Colon (tissue), 2 donors: ENCODE data around the gene STAM.
A peak's percentile ranks its signal among the peaks of the same experiment; 100 is the strongest.
"Not testable (repeated sequence)": the region's sequence is repeated elsewhere in the genome, so short reads cannot be mapped to it uniquely, and the experiment has no call there.

Source experiments
- FAIRE-seq: peaks from 2 replicates; lab custom pipeline; 2012; peaks lifted over from hg19 to GRCh38; lab: Jason Lieb, UNC
- donor health status: control.
- donor health status: control.

Gene STAM

DNA sequence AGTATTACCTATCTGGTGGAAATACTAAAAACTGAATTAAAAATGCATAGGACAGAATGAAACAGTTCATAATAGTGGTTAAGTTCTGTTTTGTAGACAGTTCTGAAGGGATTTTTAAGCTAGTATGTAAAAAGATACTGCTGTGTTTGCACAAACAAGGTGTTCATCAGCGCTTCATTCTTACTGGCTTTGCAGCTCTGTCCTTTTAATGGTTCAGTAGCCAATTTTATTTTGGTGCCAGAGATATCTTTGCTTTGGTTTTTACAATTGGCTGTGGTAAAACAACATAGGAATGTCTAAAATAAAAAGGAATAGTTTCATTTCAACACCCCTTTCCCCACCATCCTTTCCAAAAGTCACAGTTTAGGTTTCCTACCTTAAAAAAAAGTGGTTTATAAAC, 33.0 kb downstream of the STAM start:
- no peak for FAIRE-seq

DNA sequence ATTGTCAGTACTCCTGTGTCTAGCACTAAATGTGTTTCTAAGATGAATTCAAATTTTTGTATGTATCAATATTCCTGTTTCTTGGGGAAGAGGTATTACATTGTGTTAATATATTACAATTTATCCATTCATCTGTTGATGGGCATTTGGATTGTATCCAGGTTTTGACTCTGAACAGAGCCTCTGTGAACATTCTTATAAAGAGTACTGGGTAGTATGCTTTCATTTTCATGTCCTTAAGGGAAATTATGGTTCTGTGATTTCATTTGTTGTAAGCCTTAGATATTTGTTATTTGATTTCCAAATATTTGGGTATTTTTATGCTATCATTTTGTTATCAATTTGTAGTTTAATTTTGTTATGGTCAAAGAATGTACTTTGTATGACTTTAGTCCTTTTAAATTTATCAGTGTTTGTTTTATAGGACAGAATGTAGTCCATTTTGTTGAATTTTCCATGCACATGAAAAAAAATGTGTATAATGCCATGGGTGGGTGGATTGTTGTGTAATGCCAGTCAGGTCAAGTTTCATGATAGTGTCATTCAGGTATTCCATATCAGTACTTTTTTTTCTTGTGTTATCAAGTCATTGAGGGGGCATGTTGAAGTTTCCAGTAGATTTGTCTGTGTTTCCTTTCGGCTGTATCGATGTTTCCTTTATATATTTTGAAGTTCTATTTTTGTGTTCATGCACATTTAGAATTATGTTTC, 38.4 kb downstream of the STAM start:
- peak; percentile 45 for FAIRE-seq

DNA sequence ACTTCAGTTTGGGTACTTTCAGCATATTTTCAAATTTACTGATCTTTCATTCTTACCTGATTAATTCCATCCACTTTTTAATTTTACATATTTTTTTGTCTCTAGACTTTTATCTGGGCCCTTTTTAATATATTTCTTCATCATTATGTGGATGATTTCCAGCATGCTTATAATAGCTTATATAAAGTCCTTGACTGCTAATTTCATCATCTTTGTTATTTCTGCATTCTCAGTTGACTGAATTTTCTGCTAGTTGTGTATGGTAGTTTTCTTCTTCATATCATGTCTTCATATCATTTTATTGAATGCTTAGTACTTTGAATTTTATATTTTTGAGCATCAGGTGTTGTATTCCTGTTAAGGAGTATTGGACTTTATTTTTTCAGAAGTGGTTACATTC, 39.6 kb downstream of the STAM start:
- no peak for FAIRE-seq

DNA sequence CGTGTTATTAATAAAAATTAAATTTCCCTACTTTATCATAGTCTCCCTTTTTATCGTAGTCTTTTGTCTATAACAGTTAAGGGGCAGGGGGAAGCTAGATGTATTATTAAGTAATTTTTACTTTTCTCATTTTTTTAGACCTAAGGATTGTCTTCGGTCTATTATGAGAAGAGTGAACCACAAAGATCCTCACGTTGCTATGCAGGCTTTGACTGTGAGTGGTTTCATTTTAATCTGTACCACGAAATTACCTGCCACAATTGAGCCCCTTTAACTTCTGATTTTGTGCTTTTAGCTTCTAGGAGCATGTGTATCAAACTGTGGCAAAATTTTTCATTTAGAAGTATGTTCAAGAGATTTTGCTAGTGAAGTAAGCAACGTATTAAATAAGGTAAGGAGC, 40.6 kb downstream of the STAM start:
- FAIRE-seq = no peak

DNA sequence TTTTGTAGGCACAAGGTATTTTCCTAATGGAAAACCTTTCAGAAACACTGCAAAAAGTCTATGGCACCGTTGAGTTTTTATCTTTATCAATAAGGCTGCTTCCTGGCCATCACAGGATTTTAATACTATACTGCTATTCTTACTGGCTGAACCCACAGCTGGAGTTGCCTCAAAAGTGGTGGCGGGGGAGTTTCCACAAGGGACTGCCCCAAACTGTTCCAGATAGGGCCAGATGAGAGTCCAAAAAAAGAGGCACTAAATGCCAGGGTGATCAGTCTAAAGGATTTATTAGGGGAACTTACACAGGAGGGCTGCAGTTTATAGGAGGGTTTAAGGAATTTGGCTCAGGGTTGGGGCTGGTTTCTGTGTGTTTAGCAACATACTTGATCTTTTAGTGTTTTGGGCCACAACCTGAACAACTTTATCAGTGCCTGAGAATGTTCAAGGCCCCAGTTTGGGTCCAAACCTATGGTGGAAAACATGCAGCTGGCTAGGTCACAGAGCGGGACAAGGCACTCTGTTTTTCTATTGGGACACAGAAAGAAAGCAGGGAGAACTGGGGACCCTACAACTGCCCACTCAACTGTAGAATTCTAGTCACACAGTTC, 41.4 kb downstream of the STAM start:
- FAIRE-seq = no peak

DNA sequence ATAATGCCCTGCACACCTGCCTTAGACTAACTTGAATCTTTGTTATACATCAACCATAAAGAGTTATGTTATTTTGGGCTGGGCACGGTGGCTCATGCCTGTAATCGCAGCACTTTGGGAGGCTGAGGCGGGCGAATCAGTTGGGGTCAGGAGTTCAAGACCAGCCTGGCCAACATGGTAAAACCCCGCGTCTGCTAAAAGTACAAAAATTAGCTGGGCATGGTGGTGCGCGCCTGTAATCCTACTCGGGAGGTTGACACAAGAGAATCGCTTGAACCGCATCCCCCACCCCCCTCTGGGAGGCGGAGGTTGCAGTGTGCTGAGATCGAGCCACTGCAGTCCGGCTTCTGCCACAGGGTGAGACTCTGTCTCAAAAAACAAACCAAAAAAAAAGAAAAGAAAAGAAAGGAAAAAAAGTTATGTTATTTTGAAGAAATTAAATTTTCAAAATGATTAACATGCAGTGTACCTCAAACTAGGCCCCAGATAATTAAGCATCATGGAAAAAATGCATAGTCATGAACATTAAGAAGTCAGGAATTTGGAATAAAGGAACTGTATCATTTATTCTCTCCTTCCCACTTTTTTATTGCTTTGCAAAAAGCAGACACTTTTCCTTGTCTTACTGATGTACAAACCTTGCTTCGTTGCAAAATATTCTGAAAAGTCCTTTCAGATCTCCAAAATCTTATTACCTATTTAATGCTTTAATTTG, 43.3 kb downstream of the STAM start:
- FAIRE-seq = no peak

DNA sequence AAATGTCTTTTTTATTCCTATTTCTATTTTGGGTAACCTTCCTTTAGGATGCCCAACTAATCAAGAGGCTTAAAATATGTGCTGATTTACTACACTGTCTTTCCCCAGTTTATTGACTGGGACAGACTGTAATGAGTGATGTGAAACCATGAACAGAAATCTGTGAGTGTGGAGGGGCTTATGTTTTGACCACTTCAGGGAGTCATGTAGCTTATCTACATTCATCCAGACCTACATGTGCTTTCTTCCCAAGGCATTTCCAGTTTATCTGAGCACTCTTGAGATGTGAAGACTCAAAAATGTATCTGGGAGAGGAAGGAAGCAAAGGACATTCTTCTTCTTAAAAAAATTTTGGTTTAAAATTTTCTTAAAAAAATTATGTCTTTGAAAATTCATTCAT, 45.2 kb downstream of the STAM start:
- FAIRE-seq = no peak

DNA sequence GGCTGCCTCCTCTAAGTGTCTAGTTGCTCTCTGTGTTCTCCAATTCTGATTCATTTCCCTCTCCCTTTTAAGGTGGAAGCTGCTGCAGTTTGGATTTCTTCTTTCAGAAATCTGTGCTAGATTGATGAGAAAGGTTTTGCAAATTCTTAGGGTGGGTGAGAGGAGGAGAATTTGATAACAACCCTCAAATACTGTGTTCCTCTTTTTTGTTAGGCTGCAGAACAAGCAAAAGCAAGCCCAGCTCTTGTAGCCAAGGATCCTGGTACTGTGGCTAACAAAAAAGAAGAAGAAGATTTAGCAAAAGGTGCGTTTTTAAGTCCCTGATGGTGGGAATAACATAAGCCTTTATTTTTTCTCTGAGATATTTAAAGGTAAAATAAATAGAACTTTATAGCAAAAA, 49.1 kb downstream of the STAM start:
- no peak for FAIRE-seq

DNA sequence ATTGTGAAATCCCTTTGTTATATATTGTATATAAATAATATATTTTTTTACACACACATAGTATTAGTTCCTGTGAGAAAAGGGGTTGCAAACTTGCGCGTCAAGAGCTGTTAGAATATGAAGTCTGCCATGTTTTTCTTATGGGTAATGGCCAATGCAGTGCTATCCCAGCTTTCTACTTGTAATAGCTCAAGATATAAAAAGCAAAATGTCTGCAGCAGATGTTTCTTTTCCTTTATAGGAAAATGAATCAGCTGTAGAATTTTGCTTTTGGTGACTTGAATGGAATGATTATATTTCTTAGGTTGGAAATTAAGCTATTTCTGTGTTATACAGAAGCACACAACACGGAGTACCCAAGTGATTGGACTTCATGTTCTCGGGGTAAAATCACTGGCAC, 54.7 kb downstream of the STAM start:
- FAIRE-seq = no peak

DNA sequence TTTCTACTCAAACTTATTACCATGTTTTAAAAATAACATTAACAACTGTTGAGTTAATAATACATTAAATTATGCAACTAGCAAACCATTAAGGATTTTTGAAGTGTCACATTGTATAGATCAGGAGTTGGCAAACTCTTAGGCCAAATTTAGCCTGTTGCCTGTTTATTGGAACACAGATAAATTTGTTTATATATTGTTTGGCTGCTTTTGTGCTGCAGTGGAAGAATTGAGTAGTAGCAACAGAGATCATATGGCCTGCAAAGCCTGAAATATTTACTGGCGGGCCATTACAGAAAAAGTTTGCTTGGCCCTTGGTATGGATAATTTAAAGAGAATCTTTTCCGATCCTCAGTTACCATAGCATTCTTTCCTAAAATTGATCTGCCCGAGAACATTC, 57.4 kb downstream of the STAM start:
- FAIRE-seq = no peak

DNA sequence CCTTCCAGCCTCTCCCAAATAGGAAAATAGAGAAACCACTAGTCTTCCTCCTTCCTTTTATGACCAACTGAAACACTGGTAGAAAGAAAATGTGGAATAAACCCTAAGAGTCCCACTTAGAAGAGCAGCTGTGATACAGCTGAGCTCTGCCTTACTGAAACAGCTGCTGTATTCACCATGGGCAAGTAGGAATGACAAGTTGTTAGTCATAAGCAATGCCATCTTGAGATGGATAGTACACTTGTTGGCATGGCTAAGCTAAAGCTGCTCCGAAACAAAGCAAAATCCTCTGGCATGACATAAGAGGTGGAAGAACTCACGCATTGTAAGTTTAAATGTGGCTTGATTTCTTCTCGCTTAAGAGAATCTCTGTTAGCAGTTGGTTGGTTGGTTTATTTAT, 59.8 kb downstream of the STAM start:
- no peak for FAIRE-seq

DNA sequence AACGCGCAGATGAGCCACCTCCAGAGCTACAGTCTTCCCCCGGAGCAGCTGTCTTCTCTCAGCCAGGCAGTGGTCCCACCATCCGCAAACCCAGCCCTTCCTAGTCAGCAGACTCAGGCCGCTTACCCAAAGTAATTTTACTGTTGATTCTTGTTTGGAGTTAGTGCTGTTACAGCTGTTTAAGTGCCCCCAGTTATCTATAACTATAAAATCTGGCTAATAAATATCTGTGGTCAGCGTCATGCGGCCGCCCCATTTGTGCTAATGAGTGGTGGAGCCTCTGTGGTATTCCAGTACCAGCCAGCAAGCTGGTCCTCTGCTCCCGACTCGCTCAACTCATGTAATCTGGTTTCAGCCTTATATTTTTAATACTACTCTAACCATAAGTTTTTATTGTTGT, 64.9 kb downstream of the STAM start:
- no peak for FAIRE-seq

DNA sequence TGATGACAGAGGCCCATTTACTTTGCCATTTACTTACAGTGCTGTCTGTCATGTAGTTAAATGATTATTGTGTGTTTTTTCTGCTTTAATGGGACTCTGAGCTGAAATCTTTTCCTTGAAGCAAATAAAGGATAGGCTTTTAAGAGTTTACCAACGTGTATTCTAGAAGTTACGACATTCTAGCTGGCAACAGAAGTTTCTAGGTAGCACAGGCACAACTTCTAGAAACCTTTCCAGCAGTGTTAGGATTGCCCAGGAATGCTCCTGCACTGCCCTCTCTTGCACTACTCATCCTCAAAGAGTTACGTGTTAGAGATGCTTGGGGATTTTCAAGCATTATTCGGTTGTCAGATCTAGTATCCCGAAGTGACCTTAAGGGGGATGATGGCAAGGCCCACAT, 65.5 kb downstream of the STAM start:
- no peak for FAIRE-seq

DNA sequence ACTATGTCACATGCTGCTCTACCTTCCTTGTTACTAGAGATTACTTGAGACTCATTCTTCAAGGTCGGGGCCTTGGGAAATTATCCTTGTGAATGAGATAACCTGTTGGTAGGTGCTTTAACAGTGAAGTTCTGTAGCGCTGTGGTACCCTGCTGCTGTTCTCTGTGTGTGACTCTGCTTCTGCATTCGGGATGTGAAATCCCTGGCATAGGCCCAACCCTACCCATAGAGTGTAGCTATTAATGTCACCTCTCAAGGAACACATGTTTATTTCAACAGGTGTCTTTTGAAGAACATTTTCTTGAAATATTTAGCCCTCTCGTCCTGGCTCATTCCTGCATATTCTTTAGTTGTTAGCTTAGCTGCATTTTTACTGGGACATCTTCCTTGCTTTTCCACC, 66.2 kb downstream of the STAM start:
- FAIRE-seq = no peak

DNA sequence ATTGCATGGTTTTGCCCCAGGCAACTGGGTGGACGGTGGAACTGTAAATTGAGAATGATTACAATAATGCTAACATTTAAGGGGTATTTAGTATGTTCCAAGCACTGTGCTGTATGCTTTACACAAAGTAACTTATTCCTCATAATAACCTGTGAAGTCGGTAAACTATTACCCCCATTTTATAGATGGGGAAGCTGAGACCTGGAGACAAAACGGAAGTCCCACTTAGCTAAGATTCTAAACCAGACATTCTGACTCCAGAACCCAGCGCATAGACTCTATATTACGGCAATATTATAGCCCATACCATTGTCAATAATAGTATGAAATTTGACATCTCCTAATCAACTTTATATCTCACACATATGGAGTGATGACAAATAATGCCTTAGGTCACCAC, 68.1 kb downstream of the STAM start:
- no peak for FAIRE-seq

DNA sequence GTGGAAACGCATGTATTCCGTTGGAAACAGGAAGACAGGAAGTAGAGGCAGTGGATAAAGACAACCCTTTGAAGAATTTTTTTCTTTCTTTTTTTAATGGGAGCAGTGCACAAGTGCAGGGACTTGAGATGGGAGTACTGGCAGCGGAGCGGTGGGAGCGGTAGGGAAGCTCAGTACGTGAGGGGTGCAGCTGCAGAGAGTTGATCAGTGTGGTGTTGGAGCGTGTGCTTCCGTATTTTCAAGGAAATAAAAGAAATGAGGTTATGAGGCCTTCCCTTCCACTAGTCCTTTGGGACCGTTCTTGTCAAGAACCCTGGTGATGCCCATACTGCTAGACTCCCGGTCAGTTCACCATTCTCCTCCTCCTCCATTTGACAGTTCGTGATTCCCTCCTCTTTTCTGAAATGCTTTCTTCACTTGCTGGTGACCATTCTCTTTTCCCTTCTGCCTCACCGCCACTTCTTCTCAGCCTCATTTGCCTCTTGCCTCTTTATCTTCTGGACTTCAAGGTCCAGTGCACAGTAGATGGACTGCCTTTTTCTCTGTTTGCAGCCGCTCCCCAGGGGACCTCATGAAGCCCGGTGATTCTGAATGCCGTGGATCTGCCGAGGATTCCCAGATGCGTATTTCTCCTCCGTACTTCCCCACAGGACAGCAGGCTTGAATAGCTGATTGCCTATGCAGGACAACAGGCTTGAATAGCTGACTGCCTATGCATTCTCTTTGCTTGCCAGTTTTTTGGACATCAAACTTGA, 68.9 kb downstream of the STAM start:
- FAIRE-seq = no peak

DNA sequence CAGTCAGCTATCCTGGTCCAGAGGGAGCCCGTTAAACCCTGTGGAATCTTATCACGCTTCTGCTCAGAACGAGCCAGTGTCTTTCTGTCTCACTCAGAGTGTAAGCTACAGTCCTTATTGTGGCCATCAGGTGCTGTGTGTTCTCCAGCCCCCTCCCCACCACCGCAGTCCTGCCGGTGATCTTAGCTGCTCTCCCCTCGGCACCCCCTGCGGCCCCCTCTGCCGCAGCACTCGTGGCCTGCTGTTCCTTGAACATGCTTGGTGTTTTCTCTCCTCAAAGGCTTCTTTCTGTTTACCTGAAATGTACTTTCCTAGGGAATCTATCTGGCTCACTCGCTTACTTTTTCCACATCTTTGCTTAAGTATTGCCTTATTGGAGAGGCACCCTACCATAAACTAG, 69.8 kb downstream of the STAM start:
- FAIRE-seq = no peak

DNA sequence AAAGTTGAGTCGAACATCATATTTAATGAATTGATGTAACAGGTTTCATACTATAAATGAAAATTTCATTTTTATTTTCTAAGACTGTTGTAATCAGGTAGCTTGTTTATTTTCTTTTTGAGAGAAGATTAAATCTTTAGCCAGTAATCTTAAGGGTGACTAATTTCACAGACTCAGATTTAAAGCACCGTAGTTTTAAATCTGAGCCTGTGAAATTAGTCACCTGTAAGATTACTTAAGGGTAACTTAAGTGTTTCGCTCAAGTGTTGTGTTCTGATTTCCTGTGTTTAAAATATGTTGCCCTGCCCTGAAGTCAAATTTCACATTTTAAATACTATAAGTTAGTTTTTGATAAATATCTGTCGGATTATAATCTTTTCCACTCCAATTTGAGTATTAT, 72.2 kb downstream of the STAM start:
- no peak for FAIRE-seq

DNA sequence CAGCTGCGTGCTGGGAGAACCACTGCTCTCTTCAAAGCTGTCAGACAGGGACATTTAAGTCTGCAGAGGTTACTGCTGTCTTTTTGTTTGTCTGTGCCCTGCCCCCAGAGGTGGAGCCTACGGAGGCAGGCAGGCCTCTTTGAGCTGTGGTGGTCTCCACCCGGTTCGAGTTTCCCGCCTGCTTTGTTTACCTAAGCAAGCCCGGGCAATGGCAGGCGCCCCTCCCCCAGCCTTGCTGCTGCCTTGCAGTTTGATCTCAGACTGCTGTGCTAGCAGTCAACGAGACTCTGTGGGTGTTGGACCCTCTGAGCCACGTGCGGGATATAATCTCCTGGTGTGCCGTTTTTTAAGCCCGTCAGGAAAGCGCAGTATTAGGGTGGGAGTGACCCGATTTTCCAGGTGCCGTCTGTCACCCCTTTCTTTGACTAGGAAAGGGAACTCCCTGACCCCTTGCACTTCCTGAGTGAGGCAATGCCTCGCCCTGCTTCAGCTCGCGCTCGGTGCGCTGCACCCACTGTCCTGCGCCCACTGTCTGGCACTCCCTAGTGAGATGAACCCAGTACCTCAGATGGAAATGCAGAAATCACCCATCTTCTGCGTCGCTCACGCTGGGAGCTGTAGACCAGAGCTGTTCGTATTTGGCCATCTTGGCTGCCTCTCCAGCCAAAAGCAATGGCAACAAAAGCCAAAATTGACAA, 78.5 kb downstream of the STAM start:
- not testable (repeated sequence) for FAIRE-seq

DNA sequence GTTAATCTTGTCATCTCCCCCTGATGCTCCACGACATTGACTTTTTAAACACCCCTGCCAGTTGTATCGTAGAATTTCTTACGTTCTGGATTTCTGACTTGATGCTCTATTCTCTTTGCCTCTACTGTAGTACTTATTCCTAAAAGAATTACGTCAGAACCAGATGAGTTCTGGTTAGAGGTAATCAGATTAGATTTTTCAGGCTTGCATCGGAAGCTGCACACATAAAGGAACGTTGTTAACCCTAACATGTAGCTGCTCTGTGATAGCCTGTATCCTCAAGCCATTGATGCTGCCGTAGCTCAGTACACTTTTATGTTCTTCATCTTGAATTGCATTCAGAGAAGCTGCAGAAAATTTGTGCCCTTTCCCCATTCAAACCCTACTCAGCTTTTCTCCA, 81.8 kb downstream of the STAM start:
- FAIRE-seq = no peak

DNA sequence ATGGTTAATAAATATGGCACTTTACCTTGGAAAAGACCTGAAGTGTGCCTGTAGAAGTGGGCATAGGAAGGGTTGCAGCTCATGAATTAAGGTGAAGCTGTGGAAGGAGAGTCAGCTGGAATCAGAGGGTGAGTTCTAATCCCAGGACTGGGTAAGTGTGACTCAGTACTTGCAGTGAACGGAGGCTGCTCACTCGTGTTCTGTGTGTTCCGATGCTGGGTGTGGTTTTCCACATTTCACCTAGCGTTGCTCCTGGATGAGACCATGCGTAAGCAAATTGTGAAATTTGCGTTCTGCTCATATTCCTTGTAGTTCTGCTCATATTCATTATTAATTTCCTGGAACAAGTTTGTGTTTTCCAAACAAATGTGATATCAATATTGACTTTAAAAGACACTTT, 85.7 kb downstream of the STAM start:
- FAIRE-seq = no peak

DNA sequence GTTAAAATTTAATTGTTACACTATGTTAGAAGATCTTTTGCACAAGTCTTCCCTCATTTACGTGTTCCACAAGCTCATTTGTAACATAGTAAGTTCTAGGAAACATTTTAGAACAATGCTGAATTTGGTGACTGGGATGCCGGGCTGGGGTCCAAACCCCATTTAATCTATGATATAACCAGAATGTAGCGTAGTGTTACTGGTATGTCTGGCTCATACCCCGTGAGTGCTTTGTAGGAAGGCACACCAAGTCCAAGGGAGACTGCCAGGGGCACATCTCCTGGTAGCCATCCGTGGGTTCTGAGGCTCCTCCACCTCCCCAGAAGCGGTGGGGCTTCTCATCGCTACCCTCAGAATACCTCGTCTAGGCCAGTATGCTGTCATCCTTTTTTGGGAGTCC, 86.7 kb downstream of the STAM start:
- no peak for FAIRE-seq
